NB4 (cell line): Measurements from ENCODE around the gene AQR.

Source experiments
- DNase-seq: peaks from one replicate; pipeline ENCODE4 v3.0.0; 2010; ENCODE audit warnings: low read depth
- H3K4me3 ChIP-seq: one replicate; pipeline ENCODE4 v1.5.1; 2011; ENCODE audit warnings: mild to moderate bottlenecking, low read depth, low read length, moderate library complexity
- CTCF ChIP-seq: IDR thresholded peaks from one replicate; pipeline ENCODE4 v1.5.1; 2012; ENCODE audit warnings: low read depth, low read length
- MYC ChIP-seq: IDR thresholded peaks from 2 replicates; pipeline ENCODE4 v1.6.1; 2011; ENCODE audit warnings: low read depth, low read length
- POLR2A ChIP-seq: IDR thresholded peaks from 2 replicates; pipeline ENCODE4 v1.6.1; 2011; ENCODE audit warnings: mild to moderate bottlenecking; ENCODE audit not compliant: insufficient read length; ENCODE audit errors: extremely low read depth
- TF ChIP-seq, protein P1 (sequence below): IDR thresholded peaks from 2 replicates; pipeline ENCODE4 v1.6.1; 2011; ENCODE audit warnings: low read depth, low read length

Gene AQR

DNA sequence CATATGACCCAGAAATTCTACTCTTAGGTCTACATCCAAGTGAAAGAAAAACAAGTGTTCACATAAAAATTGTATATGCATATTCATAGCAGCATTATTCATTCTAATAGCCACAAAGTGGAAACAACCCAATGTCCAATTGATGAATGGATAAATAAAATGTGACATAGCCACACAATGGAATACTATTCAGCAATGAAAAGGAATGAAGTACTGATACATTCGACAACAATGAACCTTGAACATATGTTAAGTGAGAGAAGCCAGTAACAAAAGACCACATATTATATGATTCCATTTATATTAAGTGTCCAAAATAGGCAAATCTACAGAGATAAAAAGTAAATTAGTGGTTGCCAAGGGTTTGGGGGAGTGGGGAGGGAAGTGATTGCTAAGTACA, 104.0 kb downstream of the AQR start:
- no peak for DNase-seq
- TF ChIP-seq, protein P1, sequence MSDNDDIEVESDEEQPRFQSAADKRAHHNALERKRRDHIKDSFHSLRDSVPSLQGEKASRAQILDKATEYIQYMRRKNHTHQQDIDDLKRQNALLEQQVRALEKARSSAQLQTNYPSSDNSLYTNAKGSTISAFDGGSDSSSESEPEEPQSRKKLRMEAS, result no peak
- TF ChIP-seq MYC, result no peak
- no peak for TF ChIP-seq POLR2A
- no peak for TF ChIP-seq CTCF
- H3K4me3 ChIP-seq, result no peak overlapping the region

DNA sequence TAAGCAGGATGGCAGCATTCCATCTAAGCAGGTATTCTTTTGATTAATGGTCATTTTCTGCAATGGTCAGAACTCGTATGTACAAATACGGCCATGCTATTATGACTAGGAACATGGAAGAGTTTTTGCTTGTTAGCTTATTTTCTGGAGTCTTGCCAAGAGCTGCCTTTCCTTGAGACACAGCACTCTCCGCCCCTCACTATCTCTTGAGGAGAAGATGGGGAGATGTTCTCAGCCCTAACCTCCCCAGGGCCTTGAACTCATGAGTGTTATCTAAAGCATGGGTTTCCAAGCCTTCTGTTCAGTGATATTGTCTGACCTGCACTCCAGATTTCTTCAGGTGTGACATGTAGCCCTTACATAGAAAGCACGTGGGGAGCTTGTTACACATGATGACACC, 108.3 kb downstream of the AQR start:
- TF ChIP-seq MYC (no peak), POLR2A (no peak), CTCF (no peak)
- TF ChIP-seq, protein P1, result no peak
- no peak for DNase-seq
- no peak overlapping the region for H3K4me3 ChIP-seq

DNA sequence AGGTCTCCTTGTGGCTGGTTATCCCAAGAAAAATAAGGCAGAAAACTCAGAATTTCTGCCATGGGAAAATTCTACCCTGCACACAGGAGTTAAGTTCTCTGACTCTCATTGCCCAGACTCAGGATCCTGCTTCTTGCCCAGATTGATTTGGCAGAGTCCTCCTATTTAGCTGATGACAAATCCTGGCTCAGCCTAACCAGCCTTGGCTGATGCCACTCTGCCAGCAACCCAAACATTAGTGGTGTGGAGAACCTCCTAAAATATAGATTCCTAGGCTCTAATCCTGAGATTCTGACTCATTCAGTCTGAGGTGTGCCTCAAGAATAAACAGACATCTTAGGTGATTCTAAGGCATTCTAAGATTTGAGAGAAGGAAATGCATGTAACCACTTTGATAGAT, 113.6 kb downstream of the AQR start:
- TF ChIP-seq CTCF, result no peak
- TF ChIP-seq POLR2A, result no peak
- no peak for TF ChIP-seq MYC
- TF ChIP-seq, protein P1, result no peak
- H3K4me3 ChIP-seq, result no peak overlapping the region
- DNase-seq, result no peak

DNA sequence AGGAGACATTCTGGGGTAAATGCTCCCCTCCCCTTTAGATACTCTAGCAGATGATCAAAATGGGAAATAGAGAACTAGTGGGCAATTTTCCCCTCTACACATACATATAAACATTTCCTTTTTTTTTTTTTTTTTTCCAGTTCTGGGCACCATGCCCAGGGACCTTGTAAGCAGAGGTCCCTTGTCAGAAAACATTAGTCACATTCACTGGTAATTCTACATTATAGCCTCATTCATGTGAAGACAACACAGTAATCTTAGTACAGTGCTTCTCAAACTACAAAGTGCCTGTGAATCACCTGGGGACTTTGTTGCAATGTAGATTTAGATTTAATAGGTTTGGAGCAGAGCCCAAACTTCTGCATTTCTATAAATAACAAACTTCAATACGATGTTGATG, 114.1 kb downstream of the AQR start:
- TF ChIP-seq MYC, result no peak
- TF ChIP-seq CTCF, result no peak
- TF ChIP-seq, protein P1, result no peak
- no peak for TF ChIP-seq POLR2A
- H3K4me3 ChIP-seq, result no peak overlapping the region
- no peak for DNase-seq

DNA sequence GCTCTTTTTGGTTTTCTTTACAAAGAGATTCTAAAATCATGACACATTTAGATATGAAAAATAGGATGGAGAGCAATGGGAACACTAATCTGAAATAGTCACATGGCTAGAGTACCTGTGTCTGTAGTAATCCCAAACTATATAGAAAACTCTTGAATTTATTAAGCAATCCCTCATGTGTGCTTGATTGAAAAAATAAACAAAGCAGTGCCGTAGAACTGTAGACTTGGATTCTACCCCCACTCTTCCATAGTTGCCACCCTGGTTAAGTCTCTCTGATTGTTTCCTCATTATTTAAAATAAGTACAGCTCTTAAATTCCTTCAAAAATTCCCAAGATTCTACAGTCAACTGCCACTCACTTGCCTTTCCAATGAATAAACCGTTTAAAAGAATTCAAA, 115.3 kb downstream of the AQR start:
- no peak for DNase-seq
- H3K4me3 ChIP-seq, result no peak overlapping the region
- TF ChIP-seq, protein P1, result no peak
- TF ChIP-seq POLR2A (no peak), CTCF (no peak)

DNA sequence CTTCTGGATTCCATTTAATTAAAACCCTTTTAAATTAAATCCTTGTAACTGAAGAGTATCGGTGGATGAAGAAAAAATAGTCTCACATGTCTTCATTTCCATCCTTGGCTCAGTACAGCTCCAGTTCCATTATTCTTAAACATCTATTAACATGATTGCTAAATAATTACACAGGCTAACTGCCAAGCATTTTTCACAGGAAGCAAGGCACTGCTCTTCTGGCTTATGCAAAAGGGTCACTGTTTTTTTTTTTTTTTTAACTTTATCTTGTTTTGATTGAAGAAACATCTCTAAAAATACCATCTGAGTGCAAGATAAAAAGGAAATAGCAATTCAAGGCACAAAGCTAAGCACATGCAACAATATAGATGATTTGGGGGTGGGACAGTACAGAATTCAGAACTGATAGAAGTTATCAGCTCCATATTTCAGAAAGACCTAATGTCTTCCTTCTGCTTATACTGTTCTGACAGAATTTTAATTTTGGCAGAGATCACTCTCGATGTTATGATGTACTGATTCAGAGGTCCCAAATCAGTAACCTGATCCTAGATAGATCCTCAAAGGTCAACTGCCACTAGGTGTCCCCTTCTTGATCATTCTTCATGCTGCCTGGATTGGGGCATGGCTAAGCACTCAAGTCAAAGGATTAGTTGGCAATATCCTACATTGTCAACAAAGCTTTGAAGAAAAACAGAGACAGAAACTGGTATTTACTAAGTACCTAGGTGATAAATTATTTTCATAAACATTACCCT, 116.4 kb downstream of the AQR start:
- no peak overlapping the region for H3K4me3 ChIP-seq
- DNase-seq, result no peak
- TF ChIP-seq, protein P1, result no peak
